HEK293 (cell line): ENCODE measurements around the gene FBXO36.
A peak's percentile ranks its signal among the peaks of the same experiment; 100 is the strongest.

ENCODE experiments used
- CTCF ChIA-PET: fragments of 350-600 bp; formaldehyde crosslinking; extraction: SDS; loops from one replicate; lab custom pipeline; 2021; ENCODE audit warnings: antibody characterized with exemption; lab: Yijun Ruan, JAX
- POLR2A ChIA-PET: fragments of 300-600 bp; formaldehyde crosslinking; extraction: SDS; loops from one replicate; lab custom pipeline; 2020; ENCODE audit warnings: antibody characterized with exemption, inconsistent platforms; lab: Yijun Ruan, JAX
- H3K27ac ChIP-seq: fragments of 200-500 bp; sonication (Bioruptor generic); 2 replicates; pipeline ENCODE4 v1.5.1; 2014; ENCODE audit warnings: low read depth, low read length, control low read depth, inconsistent platforms; ENCODE audit errors: extremely low read depth
- H3K36me3 ChIP-seq, 2 experiments: fragments of 200-500 bp in 1 of 2; sonication (Bioruptor generic) in 1 of 2; 1 replicate in 1 of 2; 2 replicates in 1 of 2; pipeline ENCODE4 v1.5.1; 2014 to 2017; ENCODE audit warnings: inconsistent platforms in 2 of 2, low read length in 2 of 2; ENCODE audit not compliant: control insufficient read depth in 2 of 2, insufficient read depth in 1 of 2
- H3K4me1 ChIP-seq: fragments of 200-500 bp; sonication (Bioruptor generic); 2 replicates; pipeline ENCODE4 v1.5.1; 2014; ENCODE audit warnings: mild to moderate bottlenecking, low read length, inconsistent platforms; ENCODE audit not compliant: control insufficient read depth, insufficient read depth
- H3K4me3 ChIP-seq: 2 replicates; pipeline ENCODE4 v1.5.1; 2011; ENCODE audit warnings: low read depth, mild to moderate bottlenecking, control low read depth, low read length, moderate library complexity
- H3K9me3 ChIP-seq: fragments of 200-500 bp; sonication (Bioruptor generic); 2 replicates; pipeline ENCODE4 v1.5.1; 2014; ENCODE audit warnings: low read depth, low read length, inconsistent platforms; ENCODE audit not compliant: control insufficient read depth, insufficient read depth
- EGR2 ChIP-seq: fragments of 450-650 bp; formaldehyde crosslinking; IDR thresholded peaks from 2 replicates; pipeline ENCODE4 v1.5.1; 2016; ENCODE audit warnings: low read depth, missing biosample characterization, missing genetic modification characterization
- GLIS2 ChIP-seq: fragments of 450-650 bp; formaldehyde crosslinking; IDR thresholded peaks from 2 replicates; pipeline ENCODE4 v1.5.1; 2016; ENCODE audit warnings: missing biosample characterization, missing genetic modification characterization
- IKZF3 ChIP-seq: fragments of 450-650 bp; IDR thresholded peaks from 2 replicates; pipeline ENCODE4 v1.5.0; 2018; ENCODE audit warnings: missing biosample characterization, mild to moderate bottlenecking, missing genetic modification characterization, moderate library complexity
- OSR2 ChIP-seq: fragments of 450-650 bp; formaldehyde crosslinking; IDR thresholded peaks from 2 replicates; pipeline ENCODE4 v1.5.1; 2016; ENCODE audit warnings: missing biosample characterization, missing genetic modification characterization
- PRDM1 ChIP-seq: fragments of 450-650 bp; formaldehyde crosslinking; IDR thresholded peaks from 2 replicates; pipeline ENCODE4; 2016; ENCODE audit warnings: missing biosample characterization, missing genetic modification characterization
- ZBTB1 ChIP-seq: fragments of 450-650 bp; formaldehyde crosslinking; IDR thresholded peaks from 2 replicates; pipeline ENCODE4 v1.5.1; 2016; ENCODE audit warnings: missing biosample characterization, missing genetic modification characterization
- ZBTB8A ChIP-seq: fragments of 450-650 bp; formaldehyde crosslinking; IDR thresholded peaks from 2 replicates; pipeline ENCODE4 v1.5.1; 2016; ENCODE audit warnings: missing biosample characterization, missing genetic modification characterization
- ZFP37 ChIP-seq: fragments of 450-650 bp; formaldehyde crosslinking; IDR thresholded peaks from 2 replicates; pipeline ENCODE4 v1.5.1; 2016; ENCODE audit warnings: missing biosample characterization, missing genetic modification characterization
- ZNF121 ChIP-seq: fragments of 450-650 bp; formaldehyde crosslinking; IDR thresholded peaks from 2 replicates; pipeline ENCODE4 v1.5.1; 2016; ENCODE audit warnings: missing biosample characterization, missing genetic modification characterization
- ZNF132 ChIP-seq: fragments of 450-650 bp; formaldehyde crosslinking; IDR thresholded peaks from 2 replicates; pipeline ENCODE4 v1.5.1; 2017; ENCODE audit warnings: missing biosample characterization, missing genetic modification characterization, borderline replicate concordance
- ZNF19 ChIP-seq: fragments of 450-650 bp; formaldehyde crosslinking; IDR thresholded peaks from 2 replicates; pipeline ENCODE4; 2016; ENCODE audit warnings: missing biosample characterization, missing genetic modification characterization, low read depth
- ZNF202 ChIP-seq: fragments of 450-650 bp; formaldehyde crosslinking; IDR thresholded peaks from 2 replicates; pipeline ENCODE4 v1.5.1; 2016; ENCODE audit warnings: missing biosample characterization, missing genetic modification characterization, borderline replicate concordance
- ZNF239 ChIP-seq: fragments of 450-650 bp; formaldehyde crosslinking; IDR thresholded peaks from 2 replicates; pipeline ENCODE4 v1.5.1; 2016; ENCODE audit warnings: missing biosample characterization, missing genetic modification characterization
- ZNF366 ChIP-seq: fragments of 450-650 bp; formaldehyde crosslinking; conservative IDR thresholded peaks from 2 replicates; pipeline ENCODE4 v1.5.1; 2016; ENCODE audit warnings: missing biosample characterization, missing genetic modification characterization
- ZNF394 ChIP-seq: fragments of 450-650 bp; formaldehyde crosslinking; IDR thresholded peaks from 2 replicates; pipeline ENCODE4 v1.5.1; 2016; ENCODE audit warnings: missing biosample characterization, missing genetic modification characterization, mild to moderate bottlenecking, moderate library complexity, borderline replicate concordance
- ZNF514 ChIP-seq: fragments of 450-650 bp; formaldehyde crosslinking; IDR thresholded peaks from 2 replicates; pipeline ENCODE4 v1.5.1; 2016; ENCODE audit warnings: missing biosample characterization, missing genetic modification characterization
- ZNF530 ChIP-seq: fragments of 450-650 bp; formaldehyde crosslinking; IDR thresholded peaks from 2 replicates; pipeline ENCODE4 v1.5.1; 2016; ENCODE audit warnings: low read depth, missing biosample characterization, missing genetic modification characterization
- ZNF558 ChIP-seq: fragments of 450-650 bp; formaldehyde crosslinking; IDR thresholded peaks from 2 replicates; pipeline ENCODE4 v1.5.1; 2016; ENCODE audit warnings: missing biosample characterization, missing genetic modification characterization
- ZNF626 ChIP-seq: fragments of 450-650 bp; sonication (Bioruptor Pico); formaldehyde crosslinking; IDR thresholded peaks from 2 replicates; pipeline ENCODE4 v1.5.1; 2018; ENCODE audit warnings: missing biosample characterization, missing genetic modification characterization, inconsistent platforms
- ZNF629 ChIP-seq: fragments of 450-650 bp; formaldehyde crosslinking; IDR thresholded peaks from 2 replicates; pipeline ENCODE4 v1.5.1; 2017; ENCODE audit warnings: missing biosample characterization, missing genetic modification characterization
- ZNF76 ChIP-seq: fragments of 450-650 bp; formaldehyde crosslinking; IDR thresholded peaks from 2 replicates; pipeline ENCODE4; 2016; ENCODE audit warnings: low read depth, missing biosample characterization, missing genetic modification characterization, borderline replicate concordance
- TF ChIP-seq, protein P1 (sequence below): fragments of 450-650 bp; formaldehyde crosslinking; IDR thresholded peaks from 2 replicates; pipeline ENCODE4 v1.5.1; 2016; ENCODE audit warnings: missing biosample characterization, missing genetic modification characterization
- TF ChIP-seq, protein P2 (sequence below): fragments of 450-650 bp; formaldehyde crosslinking; IDR thresholded peaks from 2 replicates; pipeline ENCODE4 v1.5.1; 2016; ENCODE audit warnings: missing biosample characterization, missing genetic modification characterization
- TF ChIP-seq, protein P3 (sequence below): fragments of 450-650 bp; formaldehyde crosslinking; IDR thresholded peaks from 2 replicates; pipeline ENCODE4 v1.5.1; 2017; ENCODE audit warnings: missing biosample characterization, missing genetic modification characterization
- TF ChIP-seq, protein P4 (sequence below): fragments of 450-650 bp; formaldehyde crosslinking; conservative IDR thresholded peaks from 2 replicates; pipeline ENCODE4 v1.5.1; 2016; ENCODE audit warnings: low read depth, missing biosample characterization, missing genetic modification characterization
- TF ChIP-seq, protein P5 (sequence below): fragments of 450-650 bp; formaldehyde crosslinking; IDR thresholded peaks from 2 replicates; pipeline ENCODE4 v1.5.1; 2016; ENCODE audit warnings: missing biosample characterization, missing genetic modification characterization

Gene FBXO36

DNA sequence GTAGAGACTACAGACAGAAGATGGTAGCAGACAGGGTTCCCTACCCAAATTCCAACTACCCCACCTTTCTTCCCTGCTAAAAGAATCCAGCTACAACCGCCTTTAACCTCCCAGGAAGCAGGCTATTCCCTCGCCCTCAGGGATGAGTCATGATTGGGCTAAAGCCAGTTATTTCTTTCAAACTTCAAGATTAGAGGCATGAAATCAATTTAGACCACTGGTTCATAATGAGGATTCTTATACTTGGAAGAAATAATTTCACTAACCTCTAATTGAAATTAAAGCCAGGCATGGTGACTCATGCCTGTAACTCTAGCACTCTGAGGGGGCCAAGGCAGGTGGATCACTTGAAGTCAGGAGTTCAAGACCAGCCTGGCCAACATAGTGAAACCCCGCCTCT lies 20.5 kb upstream of the FBXO36 start (continued):
- TF ChIP-seq, protein P1, sequence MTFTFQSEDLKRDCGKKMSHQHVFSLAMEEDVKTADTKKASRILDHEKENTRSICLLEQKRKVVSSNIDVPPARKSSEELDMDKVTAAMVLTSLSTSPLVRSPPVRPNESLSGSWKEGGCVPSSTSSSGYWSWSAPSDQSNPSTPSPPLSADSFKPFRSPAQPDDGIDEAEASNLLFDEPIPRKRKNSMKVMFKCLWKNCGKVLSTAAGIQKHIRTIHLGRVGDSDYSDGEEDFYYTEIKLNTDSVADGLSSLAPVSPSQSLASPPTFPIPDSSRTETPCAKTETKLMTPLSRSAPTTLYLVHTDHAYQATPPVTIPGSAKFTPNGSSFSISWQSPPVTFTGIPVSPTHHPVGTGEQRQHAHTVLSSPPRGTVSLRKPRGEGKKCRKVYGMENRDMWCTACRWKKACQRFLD (tag by site-specific recombination): no peak
- TF ChIP-seq ZNF121 (tag by site-specific recombination): no peak
- TF ChIP-seq PRDM1 (tag by site-specific recombination): peak; percentile 46; the same call in 1 of the 2 replicates
- no peak for TF ChIP-seq ZBTB1 (tag by site-specific recombination)
- TF ChIP-seq, protein P2, sequence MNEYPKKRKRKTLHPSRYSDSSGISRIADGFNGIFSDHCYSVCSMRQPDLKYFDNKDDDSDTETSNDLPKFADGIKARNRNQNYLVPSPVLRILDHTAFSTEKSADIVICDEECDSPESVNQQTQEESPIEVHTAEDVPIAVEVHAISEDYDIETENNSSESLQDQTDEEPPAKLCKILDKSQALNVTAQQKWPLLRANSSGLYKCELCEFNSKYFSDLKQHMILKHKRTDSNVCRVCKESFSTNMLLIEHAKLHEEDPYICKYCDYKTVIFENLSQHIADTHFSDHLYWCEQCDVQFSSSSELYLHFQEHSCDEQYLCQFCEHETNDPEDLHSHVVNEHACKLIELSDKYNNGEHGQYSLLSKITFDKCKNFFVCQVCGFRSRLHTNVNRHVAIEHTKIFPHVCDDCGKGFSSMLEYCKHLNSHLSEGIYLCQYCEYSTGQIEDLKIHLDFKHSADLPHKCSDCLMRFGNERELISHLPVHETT (tag by site-specific recombination): 0 out of 2 replicates have a peak, but pooled peaks have one; percentile 32
- 0 out of 2 replicates have a peak, but pooled peaks have one; percentile 20 for TF ChIP-seq ZBTB8A
- TF ChIP-seq IKZF3 (tag by site-specific recombination): peak; percentile 61
- TF ChIP-seq ZNF558 (tag by site-specific recombination): peak; percentile 43; the same call in 1 of the 2 replicates
- TF ChIP-seq OSR2 (tag by site-specific recombination): peak; percentile 47
- TF ChIP-seq ZNF626 (tag by site-specific recombination): no peak
- no peak for TF ChIP-seq GLIS2
- peak; percentile 90 for TF ChIP-seq ZNF366 (tag by site-specific recombination)

DNA sequence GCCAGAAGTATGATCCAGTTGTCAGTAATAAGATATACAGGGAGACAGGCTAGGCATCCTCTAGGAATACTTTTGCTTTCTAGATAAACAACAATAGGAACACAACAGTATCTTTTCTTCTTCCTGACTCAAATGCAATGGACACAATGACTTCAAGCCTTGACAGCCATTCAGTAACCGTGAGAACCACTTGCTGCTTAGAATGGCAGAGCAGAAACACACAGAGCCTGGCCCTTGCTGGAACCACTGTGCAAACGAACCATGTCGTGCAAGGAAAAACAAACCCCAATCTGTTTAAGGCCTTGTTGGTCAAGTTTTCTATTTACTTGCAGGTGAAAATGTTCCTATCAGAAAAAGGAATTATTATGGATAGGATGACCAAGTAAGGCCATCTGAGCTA lies 19.3 kb upstream of the FBXO36 start:
- POLR2A ChIA-PET: no interaction called here
- H3K4me1 ChIP-seq: peaks cover 2% of the 10 kb centered on the region; the same call in 1 of the 2 replicates
- H3K27ac ChIP-seq: no peak overlapping the region
- CTCF ChIA-PET: interaction anchor here (0.7 to 1.3 kb wide), 3 partner anchors 25 to 122 kb away, joined by 3 read pairs; no protein-coding TSS in a partner anchor
- no peak overlapping the region for H3K4me3 ChIP-seq
- H3K9me3 ChIP-seq: no peaks in the 10 kb centered on the region
- H3K36me3 ChIP-seq: peaks cover 10 to 16% of the 10 kb centered on the region in 2 experiments
- TF ChIP-seq, protein P3, sequence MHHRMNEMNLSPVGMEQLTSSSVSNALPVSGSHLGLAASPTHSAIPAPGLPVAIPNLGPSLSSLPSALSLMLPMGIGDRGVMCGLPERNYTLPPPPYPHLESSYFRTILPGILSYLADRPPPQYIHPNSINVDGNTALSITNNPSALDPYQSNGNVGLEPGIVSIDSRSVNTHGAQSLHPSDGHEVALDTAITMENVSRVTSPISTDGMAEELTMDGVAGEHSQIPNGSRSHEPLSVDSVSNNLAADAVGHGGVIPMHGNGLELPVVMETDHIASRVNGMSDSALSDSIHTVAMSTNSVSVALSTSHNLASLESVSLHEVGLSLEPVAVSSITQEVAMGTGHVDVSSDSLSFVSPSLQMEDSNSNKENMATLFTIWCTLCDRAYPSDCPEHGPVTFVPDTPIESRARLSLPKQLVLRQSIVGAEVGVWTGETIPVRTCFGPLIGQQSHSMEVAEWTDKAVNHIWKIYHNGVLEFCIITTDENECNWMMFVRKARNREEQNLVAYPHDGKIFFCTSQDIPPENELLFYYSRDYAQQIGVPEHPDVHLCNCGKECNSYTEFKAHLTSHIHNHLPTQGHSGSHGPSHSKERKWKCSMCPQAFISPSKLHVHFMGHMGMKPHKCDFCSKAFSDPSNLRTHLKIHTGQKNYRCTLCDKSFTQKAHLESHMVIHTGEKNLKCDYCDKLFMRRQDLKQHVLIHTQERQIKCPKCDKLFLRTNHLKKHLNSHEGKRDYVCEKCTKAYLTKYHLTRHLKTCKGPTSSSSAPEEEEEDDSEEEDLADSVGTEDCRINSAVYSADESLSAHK: no peak
- no peak for TF ChIP-seq ZFP37 (tag by site-specific recombination)
- no peak for TF ChIP-seq ZNF202 (tag by site-specific recombination)
- TF ChIP-seq ZNF629: no peak
- no peak for TF ChIP-seq ZNF394 (tag by site-specific recombination)
- TF ChIP-seq, protein P4, sequence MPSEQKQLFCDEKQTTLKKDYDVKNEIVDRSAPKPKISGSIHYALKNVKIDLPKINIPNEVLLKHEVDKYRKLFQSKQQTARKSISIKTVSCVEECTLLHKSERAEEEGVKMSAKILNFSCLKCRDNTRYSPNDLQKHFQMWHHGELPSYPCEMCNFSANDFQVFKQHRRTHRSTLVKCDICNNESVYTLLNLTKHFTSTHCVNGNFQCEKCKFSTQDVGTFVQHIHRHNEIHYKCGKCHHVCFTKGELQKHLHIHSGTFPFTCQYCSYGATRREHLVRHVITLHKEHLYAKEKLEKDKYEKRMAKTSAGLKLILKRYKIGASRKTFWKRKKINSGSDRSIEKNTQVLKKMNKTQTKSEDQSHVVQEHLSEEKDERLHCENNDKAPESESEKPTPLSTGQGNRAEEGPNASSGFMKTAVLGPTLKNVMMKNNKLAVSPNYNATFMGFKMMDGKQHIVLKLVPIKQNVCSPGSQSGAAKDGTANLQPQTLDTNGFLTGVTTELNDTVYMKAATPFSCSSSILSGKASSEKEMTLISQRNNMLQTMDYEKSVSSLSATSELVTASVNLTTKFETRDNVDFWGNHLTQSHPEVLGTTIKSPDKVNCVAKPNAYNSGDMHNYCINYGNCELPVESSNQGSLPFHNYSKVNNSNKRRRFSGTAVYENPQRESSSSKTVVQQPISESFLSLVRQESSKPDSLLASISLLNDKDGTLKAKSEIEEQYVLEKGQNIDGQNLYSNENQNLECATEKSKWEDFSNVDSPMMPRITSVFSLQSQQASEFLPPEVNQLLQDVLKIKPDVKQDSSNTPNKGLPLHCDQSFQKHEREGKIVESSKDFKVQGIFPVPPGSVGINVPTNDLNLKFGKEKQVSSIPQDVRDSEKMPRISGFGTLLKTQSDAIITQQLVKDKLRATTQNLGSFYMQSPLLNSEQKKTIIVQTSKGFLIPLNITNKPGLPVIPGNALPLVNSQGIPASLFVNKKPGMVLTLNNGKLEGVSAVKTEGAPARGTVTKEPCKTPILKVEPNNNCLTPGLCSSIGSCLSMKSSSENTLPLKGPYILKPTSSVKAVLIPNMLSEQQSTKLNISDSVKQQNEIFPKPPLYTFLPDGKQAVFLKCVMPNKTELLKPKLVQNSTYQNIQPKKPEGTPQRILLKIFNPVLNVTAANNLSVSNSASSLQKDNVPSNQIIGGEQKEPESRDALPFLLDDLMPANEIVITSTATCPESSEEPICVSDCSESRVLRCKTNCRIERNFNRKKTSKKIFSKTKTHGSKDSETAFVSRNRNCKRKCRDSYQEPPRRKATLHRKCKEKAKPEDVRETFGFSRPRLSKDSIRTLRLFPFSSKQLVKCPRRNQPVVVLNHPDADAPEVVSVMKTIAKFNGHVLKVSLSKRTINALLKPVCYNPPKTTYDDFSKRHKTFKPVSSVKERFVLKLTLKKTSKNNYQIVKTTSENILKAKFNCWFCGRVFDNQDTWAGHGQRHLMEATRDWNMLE (tag by site-specific recombination): no peak
- TF ChIP-seq ZNF132 (tag by site-specific recombination): no peak
- TF ChIP-seq, protein P5, sequence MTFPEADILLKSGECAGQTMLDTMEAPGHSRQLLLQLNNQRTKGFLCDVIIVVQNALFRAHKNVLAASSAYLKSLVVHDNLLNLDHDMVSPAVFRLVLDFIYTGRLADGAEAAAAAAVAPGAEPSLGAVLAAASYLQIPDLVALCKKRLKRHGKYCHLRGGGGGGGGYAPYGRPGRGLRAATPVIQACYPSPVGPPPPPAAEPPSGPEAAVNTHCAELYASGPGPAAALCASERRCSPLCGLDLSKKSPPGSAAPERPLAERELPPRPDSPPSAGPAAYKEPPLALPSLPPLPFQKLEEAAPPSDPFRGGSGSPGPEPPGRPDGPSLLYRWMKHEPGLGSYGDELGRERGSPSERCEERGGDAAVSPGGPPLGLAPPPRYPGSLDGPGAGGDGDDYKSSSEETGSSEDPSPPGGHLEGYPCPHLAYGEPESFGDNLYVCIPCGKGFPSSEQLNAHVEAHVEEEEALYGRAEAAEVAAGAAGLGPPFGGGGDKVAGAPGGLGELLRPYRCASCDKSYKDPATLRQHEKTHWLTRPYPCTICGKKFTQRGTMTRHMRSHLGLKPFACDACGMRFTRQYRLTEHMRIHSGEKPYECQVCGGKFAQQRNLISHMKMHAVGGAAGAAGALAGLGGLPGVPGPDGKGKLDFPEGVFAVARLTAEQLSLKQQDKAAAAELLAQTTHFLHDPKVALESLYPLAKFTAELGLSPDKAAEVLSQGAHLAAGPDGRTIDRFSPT (tag by site-specific recombination): no peak
- no peak for TF ChIP-seq ZNF19
- TF ChIP-seq EGR2 (tag by site-specific recombination): no peak
- no peak for TF ChIP-seq ZNF76 (tag by site-specific recombination)
- TF ChIP-seq ZNF239: no peak
- TF ChIP-seq ZNF514: no peak
- no peak for TF ChIP-seq ZBTB8A
- TF ChIP-seq ZNF530 (tag by site-specific recombination): no peak
